Left ventricle myocardium inferior (tissue), 1 donor: Measurements from ENCODE around the gene PAK4. TPM values are rescaled to one million over a fixed set of nuclear protein-coding genes. Genes with fewer than 3 reads are reported as not detected.
"Not testable (repeated sequence)": the region's sequence is repeated elsewhere in the genome, so short reads cannot be mapped to it uniquely, and the experiment has no call there.

ENCODE experiments used
- DNase-seq: peaks from one replicate; pipeline ENCODE4 v3.0.0-alpha.2; 2020
- H3K27ac ChIP-seq: fragments of 200-600 bp; replicated peaks from 2 replicates; pipeline ENCODE4 v1.8.0; 2021
- H3K27me3 ChIP-seq: fragments of 200-600 bp; 2 replicates; pipeline ENCODE4 v1.8.0; 2021; ENCODE audit warnings: low read depth
- H3K36me3 ChIP-seq: fragments of 200-600 bp; 2 replicates; pipeline ENCODE4 v1.8.0; 2021
- H3K4me1 ChIP-seq: fragments of 200-600 bp; 2 replicates; pipeline ENCODE4 v1.8.0; 2021
- H3K4me3 ChIP-seq: fragments of 200-600 bp; 2 replicates; pipeline ENCODE4 v1.8.0; 2021; ENCODE audit warnings: mild to moderate bottlenecking, moderate library complexity
- H3K9me3 ChIP-seq: fragments of 200-600 bp; replicated peaks from 2 replicates; pipeline ENCODE4 v1.8.0; 2021
- CTCF ChIP-seq: fragments of 200-600 bp; IDR thresholded peaks from 2 replicates; pipeline ENCODE4 v1.8.0; 2021; ENCODE audit warnings: antibody characterized with exemption, mild to moderate bottlenecking, borderline replicate concordance
- intact Hi-C: fragments of 100-400 bp; cut with micrococcal nuclease; formaldehyde crosslinking; loops from one replicate; pipeline ENCODE4 v1.11.0; 2022
- total RNA-seq: library from RNA; stranded (reverse); fragmentation: NEBNext Ultra II Directional; extraction: Animal tissue kit (Norgen Biotek cat#: 25700); gene quantifications from one replicate; pipeline ENCODE4 v1.2.1, GENCODE V29; 2021
- donor health status: DM: no; HTN: yes; CAD: no; lungs with severe emphysema.

The PAK4 gene
- total RNA-seq, 1 donor from 2014 or later, result 17.0 TPM

GRCh38 chr19:39086386-39086785, 39.2 kb upstream of the PAK4 start:
- H3K4me3 ChIP-seq, result no peak overlapping the region
- no peak for TF ChIP-seq CTCF
- H3K27me3 ChIP-seq, result peaks cover 99% of the 10 kb centered on the region
- intact Hi-C loops, result no loop called here
- H3K36me3 ChIP-seq, result no peaks in the 10 kb centered on the region
- peaks cover 11% of the 10 kb centered on the region for H3K4me1 ChIP-seq
- no peak overlapping the region for H3K27ac ChIP-seq
- DNase-seq, result no peak
- no peaks in the 10 kb centered on the region for H3K9me3 ChIP-seq

- H3K36me3 ChIP-seq, result no peaks in the 10 kb centered on the region
- no peak overlapping the region for H3K4me3 ChIP-seq
- DNase-seq, result no peak
- no peak overlapping the region for H3K27ac ChIP-seq
- no peaks in the 10 kb centered on the region for H3K9me3 ChIP-seq
- intact Hi-C loops, result no loop called here
- H3K4me1 ChIP-seq, result peaks cover 11% of the 10 kb centered on the region
- no peak for TF ChIP-seq CTCF
- H3K27me3 ChIP-seq, result peaks cover 99% of the 10 kb centered on the region
Observed at GRCh38 chr19:39087907-39088686, 37.5 kb upstream of the PAK4 start.

GRCh38 chr19:39090016-39090415, 35.6 kb upstream of the PAK4 start:
- H3K27ac ChIP-seq, H3K4me1 ChIP-seq, H3K9me3 ChIP-seq, H3K36me3 ChIP-seq, H3K4me3 ChIP-seq, DNase-seq, intact Hi-C loops: not testable (repeated sequence)
- H3K27me3 ChIP-seq, result peaks cover 99% of the 10 kb centered on the region

- Histone ChIP-seq H3K4me1 (no peaks in the 10 kb centered on the region), H3K27me3 (peaks cover 99% of the 10 kb centered on the region), H3K27ac (no peak overlapping the region), H3K9me3 (no peaks in the 10 kb centered on the region), H3K4me3 (no peak overlapping the region), H3K36me3 (no peaks in the 10 kb centered on the region)
- no peak for TF ChIP-seq CTCF
- DNase-seq, result no peak
- intact Hi-C loops, result no loop called here
Observed at GRCh38 chr19:39090881-39091280, 34.7 kb upstream of the PAK4 start.

GRCh38 chr19:39095799-39096540, 29.6 kb upstream of the PAK4 start:
- H3K4me1 ChIP-seq, intact Hi-C loops, DNase-seq: not testable (repeated sequence)

GRCh38 chr19:39097299-39097698, 28.3 kb upstream of the PAK4 start:
- Histone ChIP-seq H3K27ac (no peak overlapping the region), H3K27me3 (peaks cover 95% of the 10 kb centered on the region), H3K9me3 (no peaks in the 10 kb centered on the region), H3K4me3 (no peak overlapping the region), H3K4me1 (no peaks in the 10 kb centered on the region), H3K36me3 (no peaks in the 10 kb centered on the region)
- DNase-seq, result no peak
- intact Hi-C loops, result no loop called here
- no peak for TF ChIP-seq CTCF

More at GRCh38 chr19:39095799-39096540, 29.6 kb upstream of the PAK4 start:
- not testable (repeated sequence) for H3K27ac ChIP-seq, H3K36me3 ChIP-seq, H3K9me3 ChIP-seq, H3K4me3 ChIP-seq
- peaks cover 100% of the 10 kb centered on the region for H3K27me3 ChIP-seq
